CD4-positive, alpha-beta T cell (primary cell): Measurements from ENCODE around the gene FAM177A1. TPM values are rescaled to one million over a fixed set of nuclear protein-coding genes. Genes with fewer than 3 reads are reported as not detected.

Experiments used
- ATAC-seq: fragments of 200-7000 bp; cut with Tn5 transposase; one replicate; pipeline ENCODE4 v1.10.0; 2022; ENCODE audit warnings: mild to moderate bottlenecking; ENCODE audit not compliant: poor library complexity
- CTCF ChIA-PET: fragments of 350-600 bp; sonication (Branson Sonifier 250); formaldehyde crosslinking; loops from one replicate; lab custom pipeline; 2021; ENCODE audit warnings: antibody characterized with exemption, inconsistent platforms; lab: Charles Lee
- POLR2A ChIA-PET: fragments of 350-600 bp; sonication (Branson Sonifier 250); formaldehyde crosslinking; loops from one replicate; lab custom pipeline; 2021; ENCODE audit warnings: antibody characterized with exemption, inconsistent platforms; lab: Charles Lee
- DNase-seq, 14 experiments: peaks; one replicate each; pipeline ENCODE4 v3.0.0-alpha.2; 2013 to 2020; ENCODE audit warnings: mixed read lengths in 2 of 14
- H3K27ac ChIP-seq, 2 donors: one replicate each; pipeline versions ENCODE4 v1.5.1 to v1.7.0; 2013; ENCODE audit warnings: low read length in 2 of 2, low read depth in 1 of 2, mild to moderate bottlenecking in 1 of 2
- H3K27me3 ChIP-seq, 2 experiments: 1 replicate in 1 of 2; 2 replicates in 1 of 2; pipeline versions ENCODE4 v1.6.1 to v1.7.0; 2013; ENCODE audit warnings: low read length in 2 of 2, control low read depth in 1 of 2, mild to moderate bottlenecking in 1 of 2, moderate library complexity in 1 of 2; ENCODE audit not compliant: insufficient read depth in 2 of 2, control insufficient read depth in 1 of 2
- H3K36me3 ChIP-seq: one replicate; pipeline ENCODE4 v1.6.1; 2013; ENCODE audit warnings: low read length, control low read depth; ENCODE audit not compliant: insufficient read depth
- H3K4me1 ChIP-seq: one replicate; pipeline ENCODE4 v1.6.1; 2013; ENCODE audit warnings: low read length, control low read depth; ENCODE audit not compliant: insufficient read depth
- H3K4me3 ChIP-seq: one replicate; pipeline ENCODE4 v1.5.1; 2013; ENCODE audit warnings: mild to moderate bottlenecking, low read length, moderate library complexity
- H3K9me3 ChIP-seq, 2 experiments: 1 replicate in 1 of 2; 2 replicates in 1 of 2; pipeline versions ENCODE4 v1.6.1 to v1.7.0; 2013; ENCODE audit warnings: low read length in 2 of 2, mild to moderate bottlenecking in 2 of 2, control low read depth in 1 of 2, moderate library complexity in 1 of 2; ENCODE audit not compliant: control insufficient read depth in 1 of 2, insufficient read depth in 1 of 2
- H3K27ac Mint-ChIP-seq: one replicate; pipeline ENCODE4 v1.8.0; 2020; ENCODE audit warnings: mixed read lengths
- H3K27me3 Mint-ChIP-seq: one replicate; pipeline ENCODE4 v1.8.0; 2021; ENCODE audit warnings: mixed read lengths
- H3K36me3 Mint-ChIP-seq: one replicate; pipeline ENCODE4 v1.8.0; 2021; ENCODE audit warnings: low read depth, mixed read lengths
- H3K4me1 Mint-ChIP-seq: one replicate; pipeline ENCODE4 v1.8.0; 2021; ENCODE audit warnings: low read depth, mixed read lengths
- H3K4me3 Mint-ChIP-seq: one replicate; pipeline ENCODE4 v1.8.0; 2020; ENCODE audit warnings: mild to moderate bottlenecking, mixed read lengths
- H3K9me3 Mint-ChIP-seq: one replicate; pipeline ENCODE4 v1.8.0; 2020; ENCODE audit warnings: mixed read lengths
- intact Hi-C, 2 experiments: fragments of 100-400 bp; cut with DNase I in 1 of 2; cut with micrococcal nuclease in 1 of 2; formaldehyde crosslinking; loops; one replicate each; pipeline versions ENCODE4 v1.15.1 to v1.9.0; 2023 to 2025; cut with DNase I, micrococcal nuclease
- total RNA-seq, 174 experiments: library from RNA in 2 of 174; stranded (reverse) in 2 of 174; gene quantifications; one replicate each; pipeline ENCODE4 v1.2.3 and lab custom pipeline; 2021 to 2026
- TF ChIP-seq, protein P1 (sequence below): fragments of 200-600 bp; IDR thresholded peaks from one replicate; pipeline ENCODE4 v1.8.0; 2022; ENCODE audit warnings: antibody characterized with exemption, mild to moderate bottlenecking

FAM177A1 gene
- total RNA-seq, 2 experiments from 2014 or later, result 172 to 186 TPM

DNA sequence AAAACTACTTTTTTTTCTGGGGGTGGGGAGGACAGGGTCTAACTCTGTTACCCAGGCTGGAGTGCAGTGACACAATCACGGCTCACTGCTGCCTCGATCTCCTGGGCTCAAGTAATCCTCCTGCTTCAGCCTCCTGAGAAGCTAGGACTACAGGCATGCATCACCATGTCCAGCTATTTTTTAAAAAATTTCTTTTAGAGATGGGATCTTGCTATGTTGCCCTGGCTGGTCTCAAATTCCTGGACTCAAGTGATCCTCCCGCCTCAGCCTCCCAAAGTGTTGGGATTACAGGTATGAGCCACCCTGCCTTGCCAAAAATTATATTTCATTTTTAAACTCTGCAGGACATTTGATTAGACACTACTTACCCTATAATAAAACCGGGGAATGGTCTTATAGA, 70.2 kb downstream of the FAM177A1 start:
- no peak for ATAC-seq
- CTCF ChIA-PET, result no interaction called here

DNA sequence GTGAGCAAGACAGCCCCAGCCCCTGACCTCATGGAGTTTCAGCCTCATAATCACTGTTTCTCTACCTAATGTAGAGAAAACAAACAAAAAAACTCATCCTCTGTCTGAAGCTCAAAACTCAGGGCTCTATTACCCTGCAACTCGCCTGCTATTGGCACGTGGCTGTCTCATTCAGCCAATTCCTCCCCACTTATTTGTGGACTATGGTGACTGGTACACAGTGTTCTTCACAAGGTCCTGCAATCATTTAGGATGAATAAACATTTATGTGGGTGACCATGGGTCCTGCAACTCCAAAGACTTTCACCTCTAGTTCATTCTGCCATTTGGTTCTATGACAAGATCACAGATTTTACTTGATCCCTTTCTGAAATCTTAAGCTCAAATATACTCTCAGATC, 71.0 kb downstream of the FAM177A1 start:
- CTCF ChIA-PET, result no interaction called here
- Mint-ChIP-seq H3K4me1 (peaks cover 55% of the 10 kb centered on the region), H3K27me3 (no peaks in the 10 kb centered on the region), H3K4me3 (peak overlapping the region; percentile 34), H3K27ac (peak overlapping the region; percentile 37), H3K9me3 (no peaks in the 10 kb centered on the region), H3K36me3 (peaks cover 74% of the 10 kb centered on the region)
- Histone ChIP-seq H3K36me3 (peaks cover 44% of the 10 kb centered on the region), H3K27ac (no peak overlapping the region), H3K4me3 (no peak overlapping the region), H3K4me1 (peaks cover 34% of the 10 kb centered on the region), H3K9me3 (no peaks in the 10 kb centered on the region), H3K27me3 (no peaks in the 10 kb centered on the region)
- DNase-seq (no peak), ATAC-seq (no peak)
- intact Hi-C loops, result no loop called here
- POLR2A ChIA-PET, result no interaction called here
- TF ChIP-seq, protein P1, sequence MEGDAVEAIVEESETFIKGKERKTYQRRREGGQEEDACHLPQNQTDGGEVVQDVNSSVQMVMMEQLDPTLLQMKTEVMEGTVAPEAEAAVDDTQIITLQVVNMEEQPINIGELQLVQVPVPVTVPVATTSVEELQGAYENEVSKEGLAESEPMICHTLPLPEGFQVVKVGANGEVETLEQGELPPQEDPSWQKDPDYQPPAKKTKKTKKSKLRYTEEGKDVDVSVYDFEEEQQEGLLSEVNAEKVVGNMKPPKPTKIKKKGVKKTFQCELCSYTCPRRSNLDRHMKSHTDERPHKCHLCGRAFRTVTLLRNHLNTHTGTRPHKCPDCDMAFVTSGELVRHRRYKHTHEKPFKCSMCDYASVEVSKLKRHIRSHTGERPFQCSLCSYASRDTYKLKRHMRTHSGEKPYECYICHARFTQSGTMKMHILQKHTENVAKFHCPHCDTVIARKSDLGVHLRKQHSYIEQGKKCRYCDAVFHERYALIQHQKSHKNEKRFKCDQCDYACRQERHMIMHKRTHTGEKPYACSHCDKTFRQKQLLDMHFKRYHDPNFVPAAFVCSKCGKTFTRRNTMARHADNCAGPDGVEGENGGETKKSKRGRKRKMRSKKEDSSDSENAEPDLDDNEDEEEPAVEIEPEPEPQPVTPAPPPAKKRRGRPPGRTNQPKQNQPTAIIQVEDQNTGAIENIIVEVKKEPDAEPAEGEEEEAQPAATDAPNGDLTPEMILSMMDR, result no peak

More for the DNA sequence above, 70.2 kb downstream of the FAM177A1 start:
- H3K4me1 ChIP-seq, result peaks cover 31% of the 10 kb centered on the region
- TF ChIP-seq, protein P1, result no peak
- POLR2A ChIA-PET, result no interaction called here
- H3K9me3 ChIP-seq, result no peaks in the 10 kb centered on the region
- H3K36me3 Mint-ChIP-seq, result peaks cover 74% of the 10 kb centered on the region
- H3K27ac Mint-ChIP-seq, result no peak overlapping the region
- no peak overlapping the region for H3K4me3 Mint-ChIP-seq
- no peaks in the 10 kb centered on the region for H3K27me3 Mint-ChIP-seq
- DNase-seq, result no peak
- no peaks in the 10 kb centered on the region for H3K9me3 Mint-ChIP-seq
- H3K4me3 ChIP-seq, result no peak overlapping the region
- H3K36me3 ChIP-seq, result peaks cover 53% of the 10 kb centered on the region
- H3K27me3 ChIP-seq, result no peaks in the 10 kb centered on the region
- peaks cover 59% of the 10 kb centered on the region for H3K4me1 Mint-ChIP-seq
- H3K27ac ChIP-seq, result no peak overlapping the region
- intact Hi-C loops, result no loop called here

DNA sequence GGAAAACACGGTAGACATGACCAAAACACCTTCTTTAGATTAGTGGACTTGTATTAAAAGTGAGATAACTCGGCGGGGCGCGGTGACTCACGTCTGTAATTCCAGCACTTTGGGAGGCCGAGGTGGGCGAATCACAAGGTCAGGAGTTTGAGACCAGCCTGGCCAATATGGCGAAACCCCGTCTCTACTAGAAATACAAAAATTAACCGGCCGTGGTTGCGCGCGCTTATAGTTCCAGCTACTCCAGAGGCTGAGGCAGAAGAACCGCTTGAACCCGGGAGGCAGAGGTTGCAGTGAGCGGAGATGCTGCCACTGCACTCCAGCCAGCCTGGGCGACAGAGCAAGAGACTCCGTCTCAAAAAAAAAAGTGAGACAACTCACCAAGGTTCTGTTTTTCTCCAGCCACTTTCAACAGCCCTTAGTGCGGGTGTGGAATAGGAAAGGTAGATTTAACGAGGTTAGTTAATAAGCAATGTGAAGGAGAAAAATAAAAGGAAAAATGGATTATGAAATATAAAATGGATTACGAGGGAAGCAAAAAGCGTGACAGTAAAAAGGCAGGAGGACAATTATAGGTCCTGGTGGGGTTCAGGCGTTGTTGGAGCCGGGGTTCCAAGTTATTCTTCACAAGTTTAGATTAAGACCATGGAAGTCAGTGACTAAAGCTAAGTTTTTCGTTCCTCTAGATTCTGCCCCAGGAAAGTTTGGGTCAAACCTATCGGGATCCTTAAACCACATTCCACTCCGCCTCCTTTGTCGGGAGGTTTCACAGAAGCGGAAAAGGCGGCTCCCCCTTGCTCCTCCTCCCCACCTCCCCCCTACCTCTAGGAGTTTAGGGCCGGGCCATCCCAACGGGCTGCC, 75.2 kb downstream of the FAM177A1 start:
- TF ChIP-seq, protein P1, result no peak
- no peaks in the 10 kb centered on the region for H3K27me3 ChIP-seq
- peak overlapping the region; percentile 75 for H3K4me3 ChIP-seq
- intact Hi-C loops, result loop anchor here (2.0 to 10.0 kb wide), 5 partner anchors 246 to 706 kb away; partner anchors contain the start of genes BAZ1A (in 1 of the 2), BRMS1L (in 1 of the 2), EAPP (in 1 of the 2) and RALGAPA1 (in 1 of the 2)
- Mint-ChIP-seq H3K4me1 (peaks cover 77% of the 10 kb centered on the region), H3K4me3 (peak overlapping the region; percentile 100), H3K9me3 (no peaks in the 10 kb centered on the region), H3K27ac (peak overlapping the region; percentile 99), H3K27me3 (no peaks in the 10 kb centered on the region), H3K36me3 (peaks cover 59% of the 10 kb centered on the region)
- no peak for ATAC-seq
- H3K9me3 ChIP-seq, result no peaks in the 10 kb centered on the region
- POLR2A ChIA-PET, result interaction anchor here (0.6 to 5.7 kb wide), 15 partner anchors 14 to 705 kb away, joined by 3 to 97 read pairs (median 7); partner anchors contain the start of genes BAZ1A, BRMS1L, FAM177A1 and NFKBIA
- peak in 3 of 14 experiments; percentile 1 to 40 (median 30) for DNase-seq
- H3K4me1 ChIP-seq, result peaks cover 56% of the 10 kb centered on the region
- H3K27ac ChIP-seq, result peak overlapping the region; percentile 99
- CTCF ChIA-PET, result interaction anchor here (0.7 to 2.6 kb wide), 6 partner anchors 33 to 301 kb away, joined by 3 to 10 read pairs (median 4); partner anchors contain the start of genes FAM177A1, NFKBIA and PSMA6
- H3K36me3 ChIP-seq, result peaks cover 8% of the 10 kb centered on the region
